A673 (cell line): Measurements from ENCODE around the gene VN1R4.

Experiments used
- EZH2 ChIP-seq: fragments of 200-600 bp; sonication (generic); IDR thresholded peaks from 2 replicates; pipeline ENCODE4 v1.6.1; 2017; ENCODE audit warnings: borderline replicate concordance, low read depth, mild to moderate bottlenecking, mixed read lengths, antibody characterized with exemption, low read length; ENCODE audit not compliant: poor library complexity, severe bottlenecking
- TF ChIP-seq, protein P1 (sequence below): fragments of 300-800, 200-600 bp; sonication (generic); conservative IDR thresholded peaks from 2 replicates; pipeline ENCODE4 v1.5.1; 2017; ENCODE audit warnings: low read depth, mild to moderate bottlenecking, antibody characterized with exemption, low read length, moderate library complexity, mixed read lengths

DNA sequence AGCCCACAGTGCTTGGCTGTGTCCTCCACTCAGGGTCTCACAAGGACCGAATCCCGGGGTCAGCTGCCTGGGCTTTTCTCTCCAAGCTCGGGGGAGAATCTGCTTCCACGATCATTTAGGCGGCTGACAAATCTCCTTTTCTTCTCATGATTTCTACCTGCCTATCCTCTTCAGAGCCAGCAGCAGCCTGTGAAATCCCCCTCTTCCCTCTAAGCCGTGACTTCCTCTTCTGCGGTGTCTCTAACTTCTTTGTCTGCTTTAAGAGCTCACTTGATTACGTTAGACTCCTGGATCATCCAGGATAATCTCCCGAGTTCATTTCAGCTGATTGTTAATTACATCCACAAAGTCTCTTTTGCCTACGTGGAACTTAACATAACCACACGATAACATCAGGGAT lies 43.5 kb upstream of the VN1R4 start:
- TF ChIP-seq EZH2 = no peak
- TF ChIP-seq, protein P1, sequence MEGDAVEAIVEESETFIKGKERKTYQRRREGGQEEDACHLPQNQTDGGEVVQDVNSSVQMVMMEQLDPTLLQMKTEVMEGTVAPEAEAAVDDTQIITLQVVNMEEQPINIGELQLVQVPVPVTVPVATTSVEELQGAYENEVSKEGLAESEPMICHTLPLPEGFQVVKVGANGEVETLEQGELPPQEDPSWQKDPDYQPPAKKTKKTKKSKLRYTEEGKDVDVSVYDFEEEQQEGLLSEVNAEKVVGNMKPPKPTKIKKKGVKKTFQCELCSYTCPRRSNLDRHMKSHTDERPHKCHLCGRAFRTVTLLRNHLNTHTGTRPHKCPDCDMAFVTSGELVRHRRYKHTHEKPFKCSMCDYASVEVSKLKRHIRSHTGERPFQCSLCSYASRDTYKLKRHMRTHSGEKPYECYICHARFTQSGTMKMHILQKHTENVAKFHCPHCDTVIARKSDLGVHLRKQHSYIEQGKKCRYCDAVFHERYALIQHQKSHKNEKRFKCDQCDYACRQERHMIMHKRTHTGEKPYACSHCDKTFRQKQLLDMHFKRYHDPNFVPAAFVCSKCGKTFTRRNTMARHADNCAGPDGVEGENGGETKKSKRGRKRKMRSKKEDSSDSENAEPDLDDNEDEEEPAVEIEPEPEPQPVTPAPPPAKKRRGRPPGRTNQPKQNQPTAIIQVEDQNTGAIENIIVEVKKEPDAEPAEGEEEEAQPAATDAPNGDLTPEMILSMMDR = no peak
